ENCODE measurements around the gene FAM3A. TPM values are rescaled to one million over a fixed set of nuclear protein-coding genes. Genes with fewer than 3 reads are reported as not detected.

FAM3A gene
- total RNA-seq, 1 experiment from 2014 or later, result 15.6 TPM

DNA sequence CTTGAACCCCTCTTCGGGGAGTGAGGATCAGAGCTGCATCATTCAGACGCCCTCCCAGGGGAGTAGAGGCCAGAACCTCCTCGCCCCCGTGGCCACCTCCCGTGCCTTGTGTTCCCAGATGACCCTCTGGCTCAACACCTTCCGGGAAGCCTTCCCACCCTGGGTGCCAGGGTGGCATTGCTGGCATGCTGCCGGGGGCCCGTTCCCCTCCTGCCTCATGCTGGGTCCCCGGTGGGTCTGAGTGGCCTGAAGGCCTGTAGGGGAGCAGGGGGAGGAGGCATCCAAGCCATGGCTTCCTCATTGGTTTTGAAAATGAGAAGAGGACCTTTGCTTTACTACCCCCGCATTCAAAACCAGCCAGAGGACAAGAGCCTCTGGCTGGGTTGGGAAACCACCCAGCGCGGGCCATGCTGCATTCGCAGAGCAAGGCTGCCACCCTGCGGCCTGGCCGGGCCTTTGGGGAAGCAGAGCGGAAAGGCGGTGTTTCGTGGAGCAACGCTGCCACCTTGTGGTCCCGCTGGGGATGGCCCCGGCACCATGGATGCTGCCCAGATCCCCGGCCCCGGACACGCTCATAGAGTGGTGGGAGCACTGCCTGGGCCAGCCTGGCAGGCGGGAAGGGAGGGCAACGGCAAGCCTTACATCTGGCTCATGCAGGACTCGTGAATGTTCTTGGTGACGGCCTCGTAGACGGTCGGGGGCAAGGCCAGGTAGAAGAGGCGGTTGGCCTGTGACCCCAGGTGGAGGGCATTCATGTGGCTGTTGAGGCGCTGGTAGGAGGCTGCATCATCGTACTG, 18.7 kb upstream of the FAM3A start:
- ATAC-seq, result peak; percentile 91
- Histone ChIP-seq H3K9me2 (ENCODE audit: insufficient read depth) (no peaks in the 10 kb centered on the region), H3K4me1 (ENCODE audit: control insufficient read depth in 1 of 2, insufficient read depth in 2 of 2, low read length in 2 of 2) (no peaks in the 10 kb centered on the region; a peak in 1 of 4 replicates), H3K27me3 (ENCODE audit: insufficient read depth, low read length) (no peaks in the 10 kb centered on the region), H3K79me2 (ENCODE audit: insufficient read depth, low read length) (0 out of 2 replicates have a peak, but pooled peaks cover 3% of the 10 kb centered on the region), H3K4me2 (ENCODE audit: low read length) (no peak overlapping the region), H3K36me3 (ENCODE audit: control insufficient read depth in 1 of 2, insufficient read depth in 2 of 2, low read length in 2 of 2) (peaks cover 2 to 15% of the 10 kb centered on the region in 2 experiments; a peak in 3 of 4 replicates), H3K4me3 (replicated peaks in 1 of 2; ENCODE audit: low read depth in 1 of 2, low read length in 2 of 2) (no peak overlapping the region), H3K9ac (ENCODE audit: low read length) (peak overlapping the region; percentile 20; the same call in 1 of the 2 replicates), H3K9me3 (ENCODE audit: control insufficient read depth in 1 of 2, insufficient read depth in 1 of 2, low read depth in 1 of 2, low read length in 2 of 2) (no peaks in the 10 kb centered on the region), H2AFZ (ENCODE audit: low read depth, low read length, poor library complexity, severe bottlenecking) (no peak overlapping the region), H3K27ac (ENCODE audit: low read depth, low read length) (peak overlapping the region; percentile 40; the same call in 1 of the 2 replicates), H4K20me1 (ENCODE audit: insufficient read depth) (no peaks in the 10 kb centered on the region)
- ChIA-PET CTCF (interaction anchor here (4.1 kb wide), 1 partner anchor 161 kb away, joined by 18 read pairs; no protein-coding TSS in a partner anchor), RAD21 (ENCODE audit: low non-redundant PET in 1 of 2, low total read pairs in 2 of 2, uncharacterized antibody in 2 of 2, unreplicated experiment in 2 of 2) (no interaction called here), POLR2A (no interaction called here)
- intact Hi-C loops (cut with micrococcal nuclease), result loop anchor here (1.0 kb wide), 1 partner anchor 161 kb away; no protein-coding TSS in a partner anchor
- no TSS peak for BruUV-seq (replicated peaks)
- peak; percentile 28 for DNase-seq (ENCODE audit: low read depth, low spot score)
- TF ChIP-seq EZH2phosphoT487 (IDR thresholded peaks at IDR 0.05; ENCODE audit: borderline replicate concordance) (no peak), CEBPB (IDR thresholded peaks at IDR 0.05; ENCODE audit: low read depth) (no peak), ZNF274 (IDR thresholded peaks at IDR 0.05; ENCODE audit: low read depth, low read length) (no peak), ELF1 (IDR thresholded peaks at IDR 0.05; ENCODE audit: borderline replicate concordance, low read depth) (no peak), SIN3A (IDR thresholded peaks at IDR 0.05; ENCODE audit: low read depth) (no peak), SRF (IDR thresholded peaks at IDR 0.05; ENCODE audit: low read depth) (no peak), POLR2AphosphoS5 (IDR thresholded peaks at IDR 0.05; ENCODE audit: low read depth, low read length) (peak; percentile 23; the same call in 1 of the 2 replicates)
- TF ChIP-seq, protein P1, sequence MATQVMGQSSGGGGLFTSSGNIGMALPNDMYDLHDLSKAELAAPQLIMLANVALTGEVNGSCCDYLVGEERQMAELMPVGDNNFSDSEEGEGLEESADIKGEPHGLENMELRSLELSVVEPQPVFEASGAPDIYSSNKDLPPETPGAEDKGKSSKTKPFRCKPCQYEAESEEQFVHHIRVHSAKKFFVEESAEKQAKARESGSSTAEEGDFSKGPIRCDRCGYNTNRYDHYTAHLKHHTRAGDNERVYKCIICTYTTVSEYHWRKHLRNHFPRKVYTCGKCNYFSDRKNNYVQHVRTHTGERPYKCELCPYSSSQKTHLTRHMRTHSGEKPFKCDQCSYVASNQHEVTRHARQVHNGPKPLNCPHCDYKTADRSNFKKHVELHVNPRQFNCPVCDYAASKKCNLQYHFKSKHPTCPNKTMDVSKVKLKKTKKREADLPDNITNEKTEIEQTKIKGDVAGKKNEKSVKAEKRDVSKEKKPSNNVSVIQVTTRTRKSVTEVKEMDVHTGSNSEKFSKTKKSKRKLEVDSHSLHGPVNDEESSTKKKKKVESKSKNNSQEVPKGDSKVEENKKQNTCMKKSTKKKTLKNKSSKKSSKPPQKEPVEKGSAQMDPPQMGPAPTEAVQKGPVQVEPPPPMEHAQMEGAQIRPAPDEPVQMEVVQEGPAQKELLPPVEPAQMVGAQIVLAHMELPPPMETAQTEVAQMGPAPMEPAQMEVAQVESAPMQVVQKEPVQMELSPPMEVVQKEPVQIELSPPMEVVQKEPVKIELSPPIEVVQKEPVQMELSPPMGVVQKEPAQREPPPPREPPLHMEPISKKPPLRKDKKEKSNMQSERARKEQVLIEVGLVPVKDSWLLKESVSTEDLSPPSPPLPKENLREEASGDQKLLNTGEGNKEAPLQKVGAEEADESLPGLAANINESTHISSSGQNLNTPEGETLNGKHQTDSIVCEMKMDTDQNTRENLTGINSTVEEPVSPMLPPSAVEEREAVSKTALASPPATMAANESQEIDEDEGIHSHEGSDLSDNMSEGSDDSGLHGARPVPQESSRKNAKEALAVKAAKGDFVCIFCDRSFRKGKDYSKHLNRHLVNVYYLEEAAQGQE (IDR thresholded peaks at IDR 0.05; ENCODE audit: low read depth), result no peak
- TF ChIP-seq, protein P2, sequence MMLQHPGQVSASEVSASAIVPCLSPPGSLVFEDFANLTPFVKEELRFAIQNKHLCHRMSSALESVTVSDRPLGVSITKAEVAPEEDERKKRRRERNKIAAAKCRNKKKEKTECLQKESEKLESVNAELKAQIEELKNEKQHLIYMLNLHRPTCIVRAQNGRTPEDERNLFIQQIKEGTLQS (IDR thresholded peaks at IDR 0.05), result no peak
- TF ChIP-seq, protein P3, sequence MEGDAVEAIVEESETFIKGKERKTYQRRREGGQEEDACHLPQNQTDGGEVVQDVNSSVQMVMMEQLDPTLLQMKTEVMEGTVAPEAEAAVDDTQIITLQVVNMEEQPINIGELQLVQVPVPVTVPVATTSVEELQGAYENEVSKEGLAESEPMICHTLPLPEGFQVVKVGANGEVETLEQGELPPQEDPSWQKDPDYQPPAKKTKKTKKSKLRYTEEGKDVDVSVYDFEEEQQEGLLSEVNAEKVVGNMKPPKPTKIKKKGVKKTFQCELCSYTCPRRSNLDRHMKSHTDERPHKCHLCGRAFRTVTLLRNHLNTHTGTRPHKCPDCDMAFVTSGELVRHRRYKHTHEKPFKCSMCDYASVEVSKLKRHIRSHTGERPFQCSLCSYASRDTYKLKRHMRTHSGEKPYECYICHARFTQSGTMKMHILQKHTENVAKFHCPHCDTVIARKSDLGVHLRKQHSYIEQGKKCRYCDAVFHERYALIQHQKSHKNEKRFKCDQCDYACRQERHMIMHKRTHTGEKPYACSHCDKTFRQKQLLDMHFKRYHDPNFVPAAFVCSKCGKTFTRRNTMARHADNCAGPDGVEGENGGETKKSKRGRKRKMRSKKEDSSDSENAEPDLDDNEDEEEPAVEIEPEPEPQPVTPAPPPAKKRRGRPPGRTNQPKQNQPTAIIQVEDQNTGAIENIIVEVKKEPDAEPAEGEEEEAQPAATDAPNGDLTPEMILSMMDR (IDR thresholded peaks at IDR 0.05 in 2 of 3, conservative IDR thresholded peaks at IDR 0.05 in 1 of 3; ENCODE audit: borderline replicate concordance in 1 of 3, insufficient read depth in 1 of 3, low read depth in 2 of 3, low read length in 2 of 3), result peak in 2 of 3 experiments; percentile 79 to 86; a peak in 4 of 6 replicates
